ENCODE measurements around the gene MED13L. TPM values are rescaled to one million over a fixed set of nuclear protein-coding genes. Genes with fewer than 3 reads are reported as not detected.
A peak's percentile ranks its signal among the peaks of the same experiment; 100 is the strongest.

Gene MED13L
- total and polyA plus RNA-seq, 2 of the 4 experiments (the other 2 are of a cell fraction) = 17.9 to 49.1 TPM

GRCh38 chr12:116319233-116319897 lies 41.9 kb upstream of the MED13L start:
- ChIA-PET CTCF (interaction anchor here (0.6 kb wide), 1 partner anchor 220 kb away, joined by 6 read pairs; no protein-coding TSS in a partner anchor), POLR2A (ENCODE audit: unreplicated experiment) (no interaction called here)
- H2BK120ac ChIP-seq (ENCODE audit: low read depth, low read length) = peak overlapping the region; percentile 88
- WGBS, 2 experiments (ENCODE audit: extremely low coverage in 2 of 2, insufficient read length in 1 of 2) = 53% methylated on average over 3 of the region's 14 CpGs; no CpG with 5 or more reads in 1 of the 2 experiments
- peak overlapping the region in 1 of 2 experiments; percentile 65; a peak in 2 of 4 replicates for H4K8ac ChIP-seq (ENCODE audit: low read depth in 2 of 2, low read length in 2 of 2)
- H3K4me2 ChIP-seq (ENCODE audit: low read depth, low read length) = peak overlapping the region; percentile 13; the same call in 1 of the 2 replicates
- H2AK5ac ChIP-seq (ENCODE audit: low read depth, low read length) = peak overlapping the region; percentile 52; the same call in 1 of the 2 replicates
- dilution Hi-C loops (cut with HindIII; ENCODE audit: low sequenced_read_pairs, unreplicated experiment) (no loop called here), in situ Hi-C loops (cut with MboI; ENCODE audit: low sequenced_read_pairs) (no loop called here), intact Hi-C loops (cut with micrococcal nuclease) (no loop called here)
- no peak overlapping the region for H4K5ac ChIP-seq (ENCODE audit: low read depth, low read length)
- H2BK15ac ChIP-seq (ENCODE audit: low read depth, low read length) = peak overlapping the region; percentile 12; the same call in 1 of the 3 replicates
- peak overlapping the region; percentile 77; the same call in 1 of the 2 replicates for H2BK20ac ChIP-seq (ENCODE audit: low read depth, low read length)
- peaks cover 0 to 3% of the 10 kb centered on the region in 2 experiments; a peak in 1 of 4 replicates for H3K79me1 ChIP-seq (ENCODE audit: low read depth in 1 of 2, low read length in 2 of 2)
- ATAC-seq (ENCODE audit: low read depth) (no peak), DNase-seq (peak; percentile 36)
- H3K18ac ChIP-seq (ENCODE audit: low read depth, low read length) = peak overlapping the region; percentile 3; the same call in 1 of the 2 replicates
- H3K27me3 ChIP-seq (ENCODE audit: control insufficient read depth, insufficient read depth, low read length) = no peaks in the 10 kb centered on the region
- peak overlapping the region; percentile 19; the same call in 1 of the 2 replicates for H4K91ac ChIP-seq (ENCODE audit: insufficient read depth, low read depth, low read length)
- H3K14ac ChIP-seq (replicated peaks; ENCODE audit: low read depth, low read length) = peak overlapping the region; percentile 64
- H3K23ac ChIP-seq (ENCODE audit: low read depth, low read length) = 0 out of 2 replicates have a peak overlapping the region, but pooled peaks have one; percentile 19
- no peak overlapping the region for H2AK9ac ChIP-seq (replicated peaks; ENCODE audit: low read depth, low read length, poor library complexity)
- no peaks in the 10 kb centered on the region for H3K9me3 ChIP-seq (ENCODE audit: control insufficient read depth, insufficient read depth, low read length)
- H3K56ac ChIP-seq (ENCODE audit: extremely low read depth, insufficient read depth, low read length) = peak overlapping the region; percentile 1; the same call in 1 of the 2 replicates
- BruUV-seq (replicated peaks) = no TSS peak
- peak overlapping the region; percentile 1; the same call in 1 of the 2 replicates for H3K27ac ChIP-seq (ENCODE audit: insufficient read depth, low read length)
- H3K4me1 ChIP-seq (ENCODE audit: control insufficient read depth, insufficient read depth, low read length) = peaks cover 19% of the 10 kb centered on the region
- peak overlapping the region; percentile 39 for H2AFZ ChIP-seq (replicated peaks; ENCODE audit: low read length, poor library complexity)
- H3K36me3 ChIP-seq (ENCODE audit: control insufficient read depth, insufficient read depth, low read length) = no peaks in the 10 kb centered on the region
- no peak overlapping the region for H3K9ac ChIP-seq (ENCODE audit: low read depth, low read length)
- no peaks in the 10 kb centered on the region for H4K20me1 ChIP-seq (ENCODE audit: insufficient read depth, low read length)
- H3K9me1 ChIP-seq (ENCODE audit: insufficient read depth, low read length) = peaks cover 19% of the 10 kb centered on the region
- peak overlapping the region; percentile 23 for H2BK5ac ChIP-seq (ENCODE audit: low read depth, low read length, poor library complexity, severe bottlenecking)
- no peak overlapping the region for H3K4me3 ChIP-seq (ENCODE audit: insufficient read depth, low read depth, low read length)
- peak overlapping the region; percentile 82 for H3K4ac ChIP-seq (ENCODE audit: low read depth, low read length)
- TF ChIP-seq NFE2L2 (IDR thresholded peaks at IDR 0.05; ENCODE audit: low read depth, low read length) (no peak), USF2 (IDR thresholded peaks at IDR 0.05; ENCODE audit: low read depth, low read length) (no peak), BHLHE40 (IDR thresholded peaks at IDR 0.05; ENCODE audit: low read depth, low read length) (no peak), MAFK (IDR thresholded peaks at IDR 0.05; ENCODE audit: low read depth, low read length) (no peak), RFX5 (IDR thresholded peaks at IDR 0.05; ENCODE audit: low read depth, low read length) (no peak), MXI1 (IDR thresholded peaks at IDR 0.05; ENCODE audit: borderline replicate concordance, low read depth, low read length) (no peak), CTCF (conservative IDR thresholded peaks at IDR 0.05; ENCODE audit: low read depth, low read length) (no peak), POLR2A (IDR thresholded peaks at IDR 0.05; ENCODE audit: low read depth, low read length) (no peak; the same call in 1 of the 2 replicates), FOS (IDR thresholded peaks at IDR 0.05; ENCODE audit: low read depth, low read length) (no peak), RCOR1 (IDR thresholded peaks at IDR 0.05; ENCODE audit: insufficient replicate concordance, low read length) (no peak), CEBPB (IDR thresholded peaks at IDR 0.05; ENCODE audit: low read depth, low read length) (no peak), SMC3 (IDR thresholded peaks at IDR 0.05; ENCODE audit: low read depth, low read length) (no peak), CHD1 (IDR thresholded peaks at IDR 0.05; ENCODE audit: low read depth, low read length) (no peak), ELK1 (IDR thresholded peaks at IDR 0.05; ENCODE audit: borderline replicate concordance, low read depth, low read length) (no peak), RAD21 (IDR thresholded peaks at IDR 0.05; ENCODE audit: low read length) (no peak)
